Neuronal stem cell (in vitro differentiated cells): Measurements from ENCODE around the gene XYLT1.

Source experiments
- DNase-seq: peaks from one replicate; pipeline ENCODE4 v3.0.0-alpha.2; 2013; ENCODE audit warnings: low spot score
- H2AFZ ChIP-seq: one replicate; pipeline ENCODE4 v1.6.1; 2013; ENCODE audit warnings: mild to moderate bottlenecking, low read length, inconsistent platforms
- H2AK5ac ChIP-seq: 2 replicates; pipeline ENCODE4 v1.6.1; 2013; ENCODE audit warnings: low read depth, mild to moderate bottlenecking, inconsistent platforms, low read length, moderate library complexity, mixed read lengths
- H2BK120ac ChIP-seq: 2 replicates; pipeline ENCODE4 v1.6.1; 2013; ENCODE audit warnings: low read depth, mild to moderate bottlenecking, inconsistent platforms, low read length, moderate library complexity, mixed read lengths
- H2BK12ac ChIP-seq: one replicate; pipeline ENCODE4 v1.6.1; 2013; ENCODE audit warnings: low read length, inconsistent platforms
- H2BK15ac ChIP-seq: 2 replicates; pipeline ENCODE4 v1.6.1; 2013; ENCODE audit warnings: mild to moderate bottlenecking, low read length, inconsistent platforms, mixed read lengths
- H2BK5ac ChIP-seq: one replicate; pipeline ENCODE4 v1.6.1; 2013; ENCODE audit warnings: inconsistent platforms, mild to moderate bottlenecking, low read length, moderate library complexity
- H3K14ac ChIP-seq: one replicate; pipeline ENCODE4 v1.6.1; 2013; ENCODE audit warnings: low read length, inconsistent platforms
- H3K18ac ChIP-seq: 2 replicates; pipeline ENCODE4 v1.6.1; 2013; ENCODE audit warnings: low read length, inconsistent platforms
- H3K23ac ChIP-seq: 2 replicates; pipeline ENCODE4 v1.6.1; 2013; ENCODE audit warnings: low read depth, mild to moderate bottlenecking, mixed read lengths, low read length, inconsistent platforms; ENCODE audit not compliant: poor library complexity
- H3K27ac ChIP-seq: replicated peaks from 3 replicates; pipeline ENCODE4 v1.5.1; 2013; ENCODE audit warnings: low read length, inconsistent platforms
- H3K27me3 ChIP-seq, 3 experiments: 2 replicates each; pipeline ENCODE4 v1.6.1; 2013; ENCODE audit warnings: low read length in 3 of 3, mild to moderate bottlenecking in 2 of 3, inconsistent platforms in 1 of 3, low read depth in 1 of 3, mixed read lengths in 1 of 3, moderate library complexity in 1 of 3; ENCODE audit not compliant: control insufficient read depth in 3 of 3, insufficient read depth in 3 of 3
- H3K36me3 ChIP-seq, 2 donors: replicated peaks in 1 of 2; 2 replicates each; pipeline ENCODE4 v1.6.1; 2013; ENCODE audit warnings: low read length in 2 of 2; ENCODE audit not compliant: control insufficient read depth in 2 of 2, insufficient read depth in 2 of 2
- H3K4ac ChIP-seq: 2 replicates; pipeline ENCODE4 v1.6.1; 2013; ENCODE audit warnings: inconsistent platforms, mild to moderate bottlenecking, low read length, moderate library complexity
- H3K4me1 ChIP-seq, 2 donors: 1 replicate in 1 of 2; 2 replicates in 1 of 2; pipeline ENCODE4 v1.6.1; 2013; ENCODE audit warnings: low read length in 2 of 2, low read depth in 1 of 2; ENCODE audit not compliant: control insufficient read depth in 2 of 2, insufficient read depth in 1 of 2
- H3K4me2 ChIP-seq: one replicate; pipeline ENCODE4 v1.6.1; 2013; ENCODE audit warnings: mild to moderate bottlenecking, low read length, inconsistent platforms; ENCODE audit not compliant: insufficient read depth, poor library complexity, severe bottlenecking
- H3K4me3 ChIP-seq, 2 donors: 2 replicates each; pipeline ENCODE4 v1.5.1; 2013; ENCODE audit warnings: low read length in 2 of 2, mild to moderate bottlenecking in 2 of 2, inconsistent platforms in 1 of 2, moderate library complexity in 1 of 2
- H3K79me1 ChIP-seq: one replicate; pipeline ENCODE4 v1.6.1; 2013; ENCODE audit warnings: low read depth, mild to moderate bottlenecking, inconsistent platforms, low read length, moderate library complexity
- H3K9ac ChIP-seq: one replicate; pipeline ENCODE4 v1.6.1; 2013; ENCODE audit warnings: mild to moderate bottlenecking, low read depth, low read length, inconsistent platforms; ENCODE audit not compliant: poor library complexity
- H3K9me3 ChIP-seq, 2 donors: replicated peaks in 1 of 2; 2 replicates each; pipeline versions ENCODE3 to v1.6.1; 2013; ENCODE audit warnings: low read length in 2 of 2, mild to moderate bottlenecking in 2 of 2, inconsistent platforms in 1 of 2, low read depth in 1 of 2, mixed read lengths in 1 of 2, moderate library complexity in 1 of 2; ENCODE audit not compliant: control insufficient read depth in 2 of 2, insufficient read depth in 1 of 2
- H4K8ac ChIP-seq: one replicate; pipeline ENCODE4 v1.6.1; 2013; ENCODE audit warnings: low read depth, mild to moderate bottlenecking, inconsistent platforms, low read length, moderate library complexity
- H4K91ac ChIP-seq: one replicate; pipeline ENCODE4 v1.6.1; 2013; ENCODE audit warnings: low read length, low read depth, mild to moderate bottlenecking, inconsistent platforms; ENCODE audit not compliant: poor library complexity
- WGBS, 2 donors: extraction: QIAGEN DNeasy Blood & Tissue Kit; methylation state at CpG; one replicate each; pipeline ENCODE4 v1.1.7; 2013; ENCODE audit warnings: missing lambda C conversion rate in 2 of 2, mixed read lengths in 1 of 2; ENCODE audit not compliant: insufficient read length in 2 of 2, insufficient replicate concordance in 1 of 2; ENCODE audit errors: extremely low coverage in 2 of 2; 5-methylcytosine and 5-hydroxymethylcytosine counted together

XYLT1 gene

DNA sequence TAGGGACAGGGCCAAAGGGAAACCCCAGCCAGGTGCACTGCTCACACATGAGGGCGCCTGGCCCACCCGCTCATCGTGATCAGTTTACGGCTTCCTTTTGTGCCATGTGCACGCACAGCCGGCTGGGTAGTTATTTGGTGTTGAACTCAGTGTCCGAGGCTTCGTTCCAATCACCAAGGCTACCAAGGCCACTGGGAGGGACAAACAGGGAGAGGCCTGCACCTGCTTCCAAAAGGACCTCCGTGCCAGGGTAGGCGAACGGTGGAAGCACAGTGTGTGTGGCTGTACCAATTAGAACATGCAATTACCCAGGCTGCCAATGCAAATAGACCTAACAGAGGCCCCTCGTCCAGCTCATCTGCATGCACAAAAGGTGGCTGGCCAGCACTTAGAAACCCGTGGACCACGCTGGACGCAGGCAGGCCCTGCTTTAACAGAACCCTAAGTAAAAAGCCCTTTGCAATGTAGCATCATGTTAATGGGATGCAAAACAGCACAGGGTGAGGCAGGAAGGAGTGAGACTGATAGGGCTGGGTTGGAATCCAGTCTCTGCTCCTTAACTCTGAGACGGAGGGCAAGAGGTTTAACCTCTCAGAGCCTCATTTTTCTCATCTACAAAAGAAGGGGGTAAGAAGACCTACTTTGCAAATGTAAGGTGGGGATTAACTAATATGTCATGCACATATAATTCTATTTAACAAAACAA, 204.0 kb downstream of the XYLT1 start:
- H3K14ac ChIP-seq: no peak overlapping the region
- H3K79me1 ChIP-seq: no peaks in the 10 kb centered on the region
- H3K18ac ChIP-seq: no peak overlapping the region
- no peak overlapping the region for H4K8ac ChIP-seq
- H2BK120ac ChIP-seq: no peak overlapping the region
- H3K4me2 ChIP-seq: no peak overlapping the region
- no peak overlapping the region for H3K23ac ChIP-seq
- no peak overlapping the region for H3K4ac ChIP-seq
- H3K27ac ChIP-seq: no peak overlapping the region
- no peak for DNase-seq
- H3K9me3 ChIP-seq: no peaks in the 10 kb centered on the region
- no peak overlapping the region for H2AFZ ChIP-seq
- H4K91ac ChIP-seq: no peak overlapping the region
- no peak overlapping the region for H2BK15ac ChIP-seq
- H3K4me1 ChIP-seq: peaks cover 0 to 11% of the 10 kb centered on the region in 2 donors
- H3K36me3 ChIP-seq: no peaks in the 10 kb centered on the region
- no peaks in the 10 kb centered on the region for H3K27me3 ChIP-seq
- no CpG with 5 or more reads among the region's 16 CpGs for WGBS, 2 donors
- H3K4me3 ChIP-seq: no peak overlapping the region
- no peak overlapping the region for H2BK5ac ChIP-seq
- no peak overlapping the region for H2BK12ac ChIP-seq
- H2AK5ac ChIP-seq: no peak overlapping the region
- H3K9ac ChIP-seq: no peak overlapping the region

DNA sequence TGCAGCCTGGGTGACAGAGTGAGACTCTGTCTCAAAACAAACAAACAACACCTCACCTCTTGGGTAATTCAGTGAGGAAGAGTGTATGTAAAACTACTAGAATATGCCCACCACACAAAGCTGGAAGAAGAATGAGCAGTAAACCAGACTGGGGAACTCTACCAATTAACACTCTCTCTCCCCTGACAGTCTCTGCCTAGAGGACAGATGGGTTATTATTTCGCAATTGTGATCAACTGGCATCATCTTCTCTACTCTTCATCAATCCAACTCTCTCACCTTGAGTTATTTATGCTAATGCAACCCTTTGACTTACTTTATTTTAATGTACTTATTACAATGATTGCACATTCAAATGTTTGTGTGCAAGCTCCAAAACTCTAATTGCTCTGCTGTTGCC, 205.6 kb downstream of the XYLT1 start:
- no peak overlapping the region for H3K23ac ChIP-seq
- no peaks in the 10 kb centered on the region for H3K9me3 ChIP-seq
- H2BK120ac ChIP-seq: no peak overlapping the region
- no peak for DNase-seq
- no peak overlapping the region for H3K27ac ChIP-seq
- no peaks in the 10 kb centered on the region for H3K79me1 ChIP-seq
- H3K4me1 ChIP-seq: peaks cover 5 to 8% of the 10 kb centered on the region in 2 donors
- no peak overlapping the region for H2BK15ac ChIP-seq
- no peak overlapping the region for H3K4me3 ChIP-seq
- no peak overlapping the region for H3K4ac ChIP-seq
- H3K14ac ChIP-seq: no peak overlapping the region
- no peak overlapping the region for H2AFZ ChIP-seq
- H3K18ac ChIP-seq: no peak overlapping the region
- H3K36me3 ChIP-seq: no peaks in the 10 kb centered on the region
- H3K4me2 ChIP-seq: no peak overlapping the region
- no peaks in the 10 kb centered on the region for H3K27me3 ChIP-seq
- H2BK5ac ChIP-seq: no peak overlapping the region
- no peak overlapping the region for H2AK5ac ChIP-seq
- no peak overlapping the region for H2BK12ac ChIP-seq
- no peak overlapping the region for H4K91ac ChIP-seq
- no peak overlapping the region for H3K9ac ChIP-seq
- no CpG with 5 or more reads among the region's 1 CpG for WGBS, 2 donors
- no peak overlapping the region for H4K8ac ChIP-seq

DNA sequence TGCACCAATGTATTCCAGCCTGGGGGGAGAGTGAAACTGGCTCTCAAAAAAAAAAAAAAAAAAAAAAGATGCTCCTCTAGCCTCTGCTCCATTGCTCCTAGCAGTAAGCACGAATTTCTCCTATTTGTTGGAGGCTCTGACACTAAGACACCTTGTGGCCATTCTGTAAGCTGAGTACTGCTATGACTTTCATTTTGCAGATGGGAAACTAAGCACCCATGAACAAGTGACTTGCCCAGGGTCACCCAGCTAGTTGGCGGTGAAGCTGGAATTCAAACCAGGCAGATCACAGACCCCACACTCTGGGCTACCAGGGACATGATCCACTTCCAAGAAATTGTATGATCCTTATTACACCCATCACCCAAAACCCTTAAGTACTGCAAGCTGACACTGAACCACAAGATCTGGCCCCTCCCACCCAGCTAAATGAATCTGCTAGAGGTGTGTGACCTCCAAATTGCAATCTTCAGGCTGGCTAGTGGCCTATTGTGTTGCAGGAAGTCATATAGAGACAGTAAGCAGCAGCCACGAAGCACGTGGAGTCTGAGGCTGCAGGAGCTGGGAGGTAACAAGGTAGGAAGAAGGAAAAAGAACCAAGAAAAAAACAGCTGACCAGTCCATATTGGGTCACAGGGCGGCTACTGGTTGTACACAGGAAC, 209.4 kb downstream of the XYLT1 start:
- Histone ChIP-seq H3K4ac (no peak overlapping the region), H3K14ac (no peak overlapping the region)

DNA sequence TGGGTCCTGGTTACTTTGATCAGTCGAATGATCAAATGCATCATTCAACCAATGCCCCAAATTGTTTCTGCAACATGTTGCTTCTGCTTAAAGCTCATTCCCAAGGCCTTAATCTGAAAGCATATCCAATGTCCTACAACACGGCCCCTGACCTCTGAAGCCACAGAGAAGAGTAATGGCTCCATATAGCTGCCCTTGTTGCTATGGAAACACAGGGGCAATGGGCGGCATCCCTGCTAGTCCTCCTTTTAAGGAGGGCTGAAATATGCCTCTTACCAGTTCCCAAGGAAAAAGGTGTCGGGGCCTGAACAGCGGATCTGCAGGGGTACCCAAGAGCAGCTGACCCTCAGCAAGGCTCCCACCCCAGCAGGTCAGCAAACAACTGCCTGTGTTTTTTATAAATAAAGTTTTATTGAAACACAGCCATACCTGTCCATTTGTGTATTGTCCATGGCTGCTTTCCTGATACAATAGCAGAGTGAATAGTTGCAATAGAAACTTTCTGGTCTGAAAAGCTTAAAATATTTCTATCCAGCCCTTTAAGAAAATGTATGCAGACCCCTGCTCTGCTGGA, 210.4 kb downstream of the XYLT1 start:
- no peak overlapping the region for H2BK5ac ChIP-seq
- H3K4ac ChIP-seq: no peak overlapping the region
- no peaks in the 10 kb centered on the region for H3K9me3 ChIP-seq
- no peak overlapping the region for H2BK12ac ChIP-seq
- no peak overlapping the region for H4K91ac ChIP-seq
- H3K23ac ChIP-seq: no peak overlapping the region
- H3K27ac ChIP-seq: no peak overlapping the region
- no peaks in the 10 kb centered on the region for H3K79me1 ChIP-seq
- H3K4me1 ChIP-seq: peaks cover 5 to 8% of the 10 kb centered on the region in 2 donors
- no peak for DNase-seq
- H3K27me3 ChIP-seq: no peaks in the 10 kb centered on the region
- no peak overlapping the region for H2BK15ac ChIP-seq
- no peak overlapping the region for H2BK120ac ChIP-seq
- H2AK5ac ChIP-seq: no peak overlapping the region
- H4K8ac ChIP-seq: no peak overlapping the region
- no peaks in the 10 kb centered on the region for H3K36me3 ChIP-seq
- no peak overlapping the region for H2AFZ ChIP-seq
- H3K9ac ChIP-seq: no peak overlapping the region
- H3K14ac ChIP-seq: no peak overlapping the region
- WGBS, 2 donors: no CpG with 5 or more reads among the region's 5 CpGs
- no peak overlapping the region for H3K18ac ChIP-seq
- no peak overlapping the region for H3K4me2 ChIP-seq
- no peak overlapping the region for H3K4me3 ChIP-seq

More for the DNA sequence above, 209.4 kb downstream of the XYLT1 start:
- Histone ChIP-seq H3K4me1 (peaks cover 5 to 8% of the 10 kb centered on the region in 2 donors), H3K27me3 (no peaks in the 10 kb centered on the region), H3K36me3 (no peaks in the 10 kb centered on the region), H2BK15ac (no peak overlapping the region), H2BK120ac (no peak overlapping the region), H3K9me3 (no peaks in the 10 kb centered on the region), H2BK12ac (no peak overlapping the region), H3K18ac (no peak overlapping the region), H2AK5ac (no peak overlapping the region), H3K4me2 (no peak overlapping the region), H3K79me1 (no peaks in the 10 kb centered on the region), H2AFZ (no peak overlapping the region), H4K91ac (no peak overlapping the region), H3K9ac (no peak overlapping the region), H4K8ac (no peak overlapping the region), H3K23ac (no peak overlapping the region), H3K27ac (no peak overlapping the region), H2BK5ac (no peak overlapping the region), H3K4me3 (no peak overlapping the region)
- WGBS, 2 donors: no CpG with 5 or more reads among the region's 5 CpGs
- no peak for DNase-seq
